H9 (cell line): ENCODE measurements around the gene DLST. TPM values are rescaled to one million over a fixed set of nuclear protein-coding genes. Genes with fewer than 3 reads are reported as not detected.

Experiments
- DNase-seq: peaks from one replicate; pipeline ENCODE4 v3.0.0-alpha.2; 2017
- H2AFZ ChIP-seq: one replicate; pipeline ENCODE4 v1.6.1; 2013; ENCODE audit warnings: mild to moderate bottlenecking, low read length, control low read depth, moderate library complexity
- H2AK5ac ChIP-seq: 2 replicates; pipeline ENCODE4 v1.6.1; 2013; ENCODE audit warnings: low read length, control low read depth, mixed read lengths; ENCODE audit not compliant: insufficient read length
- H2BK120ac ChIP-seq: one replicate; pipeline ENCODE4 v1.6.1; 2013; ENCODE audit warnings: low read depth, mild to moderate bottlenecking, low read length, control low read depth, inconsistent platforms; ENCODE audit not compliant: poor library complexity, severe bottlenecking
- H2BK12ac ChIP-seq: 2 replicates; pipeline ENCODE4 v1.6.1; 2013; ENCODE audit warnings: low read length, control low read depth, mixed read lengths, low read depth; ENCODE audit not compliant: insufficient read length
- H2BK15ac ChIP-seq: 2 replicates; pipeline ENCODE4 v1.6.1; 2013; ENCODE audit warnings: low read depth, low read length, control low read depth
- H2BK20ac ChIP-seq: one replicate; pipeline ENCODE4 v1.6.1; 2013; ENCODE audit warnings: low read depth, mild to moderate bottlenecking, low read length, control low read depth, inconsistent platforms; ENCODE audit not compliant: poor library complexity, severe bottlenecking
- H2BK5ac ChIP-seq: 2 replicates; pipeline ENCODE4 v1.6.1; 2013; ENCODE audit warnings: low read length, control low read depth, mixed read lengths; ENCODE audit not compliant: insufficient read length
- H3K14ac ChIP-seq: 2 replicates; pipeline ENCODE4 v1.6.1; 2013; ENCODE audit warnings: low read length, control low read depth; ENCODE audit not compliant: insufficient read depth
- H3K18ac ChIP-seq: 2 replicates; pipeline ENCODE4 v1.6.1; 2013; ENCODE audit warnings: low read depth, mild to moderate bottlenecking, mixed read lengths, low read length, control low read depth; ENCODE audit not compliant: insufficient read length
- H3K23ac ChIP-seq: 2 replicates; pipeline ENCODE4 v1.6.1; 2013; ENCODE audit warnings: low read length, control low read depth, mixed read lengths, low read depth; ENCODE audit not compliant: insufficient read length
- H3K23me2 ChIP-seq: 2 replicates; pipeline ENCODE4 v1.6.1; 2013; ENCODE audit warnings: low read depth, mild to moderate bottlenecking, mixed read lengths, low read length, control low read depth; ENCODE audit not compliant: insufficient read length, poor library complexity, severe bottlenecking
- H3K27ac ChIP-seq: 2 replicates; pipeline ENCODE4 v1.5.1; 2013; ENCODE audit warnings: low read length, control low read depth, mixed read lengths, low read depth; ENCODE audit not compliant: insufficient read length
- H3K27me3 ChIP-seq: 2 replicates; pipeline ENCODE4 v1.6.1; 2013; ENCODE audit warnings: low read length, control low read depth, inconsistent platforms; ENCODE audit not compliant: insufficient read depth
- H3K4ac ChIP-seq: 2 replicates; pipeline ENCODE4 v1.6.1; 2013; ENCODE audit warnings: low read depth, mild to moderate bottlenecking, control low read depth, inconsistent platforms, low read length, moderate library complexity
- H3K4me1 ChIP-seq: 2 replicates; pipeline ENCODE4 v1.6.1; 2013; ENCODE audit warnings: low read length, control low read depth, inconsistent platforms; ENCODE audit not compliant: insufficient read depth
- H3K4me2 ChIP-seq: 2 replicates; pipeline ENCODE4 v1.6.1; 2013; ENCODE audit warnings: low read length, control low read depth, mixed read lengths; ENCODE audit not compliant: insufficient read length, insufficient read depth
- H3K56ac ChIP-seq: 2 replicates; pipeline ENCODE4 v1.6.1; 2013; ENCODE audit warnings: low read depth, mild to moderate bottlenecking, mixed read lengths, low read length, control low read depth; ENCODE audit not compliant: insufficient read length
- H3K79me1 ChIP-seq: 2 replicates; pipeline ENCODE4 v1.6.1; 2013; ENCODE audit warnings: low read depth, mild to moderate bottlenecking, moderate library complexity, low read length, control low read depth, inconsistent platforms; ENCODE audit not compliant: insufficient read depth, poor library complexity, severe bottlenecking
- H3K79me2 ChIP-seq: 2 replicates; pipeline ENCODE4 v1.6.1; 2013; ENCODE audit warnings: low read length, control low read depth, inconsistent platforms; ENCODE audit not compliant: insufficient read depth
- H3K9ac ChIP-seq: 2 replicates; pipeline ENCODE4 v1.6.1; 2013; ENCODE audit warnings: low read length, control low read depth, mixed read lengths; ENCODE audit not compliant: insufficient read length; ENCODE audit errors: extremely low read depth
- H3K9me3 ChIP-seq: one replicate; pipeline ENCODE4 v1.6.1; 2013; ENCODE audit warnings: low read depth, low read length, inconsistent platforms; ENCODE audit not compliant: control insufficient read depth
- H3T11ph ChIP-seq: one replicate; pipeline ENCODE4 v1.6.1; 2013; ENCODE audit warnings: mild to moderate bottlenecking, low read length, control low read depth, inconsistent platforms
- H4K20me1 ChIP-seq: one replicate; pipeline ENCODE4 v1.6.1; 2013; ENCODE audit not compliant: control insufficient read depth, insufficient read length, insufficient read depth
- H4K5ac ChIP-seq: 2 replicates; pipeline ENCODE4 v1.6.1; 2013; ENCODE audit warnings: low read depth, mild to moderate bottlenecking, mixed read lengths, low read length, control low read depth; ENCODE audit not compliant: insufficient read length
- H4K8ac ChIP-seq: replicated peaks from 2 replicates; pipeline ENCODE4 v1.6.1; 2013; ENCODE audit warnings: low read length, control low read depth, mixed read lengths, low read depth; ENCODE audit not compliant: insufficient read length
- H4K91ac ChIP-seq: 2 replicates; pipeline ENCODE4 v1.6.1; 2013; ENCODE audit warnings: low read depth, mild to moderate bottlenecking, moderate library complexity, mixed read lengths, low read length, control low read depth; ENCODE audit not compliant: insufficient read length
- H3K27ac Mint-ChIP-seq, 3 experiments: 2 replicates in 2 of 3; 3 replicates in 1 of 3; pipeline ENCODE4 v1.8.0; 2020 to 2021; ENCODE audit warnings: mixed read lengths in 3 of 3, mild to moderate bottlenecking in 1 of 3, moderate library complexity in 1 of 3
- H3K27me3 Mint-ChIP-seq: 2 replicates; pipeline ENCODE4 v1.8.0; 2021; ENCODE audit warnings: low read depth, mild to moderate bottlenecking, moderate library complexity, mixed read lengths
- H3K36me3 Mint-ChIP-seq, 3 experiments: 2 replicates in 2 of 3; 3 replicates in 1 of 3; pipeline ENCODE4 v1.8.0; 2020 to 2021; ENCODE audit warnings: low read depth in 3 of 3, mixed read lengths in 3 of 3; ENCODE audit not compliant: insufficient read depth in 1 of 3
- H3K4me1 Mint-ChIP-seq, 2 experiments: 2 replicates each; pipeline ENCODE4 v1.8.0; 2020; ENCODE audit warnings: mixed read lengths in 2 of 2
- H3K4me3 Mint-ChIP-seq, 2 experiments: 2 replicates in 1 of 2; 3 replicates in 1 of 2; pipeline ENCODE4 v1.8.0; 2020 to 2021; ENCODE audit warnings: mild to moderate bottlenecking in 2 of 2, mixed read lengths in 2 of 2, moderate library complexity in 1 of 2
- H3K9me3 Mint-ChIP-seq, 2 experiments: 2 replicates in 1 of 2; 3 replicates in 1 of 2; pipeline ENCODE4 v1.8.0; 2020; ENCODE audit warnings: mild to moderate bottlenecking in 2 of 2, mixed read lengths in 2 of 2, moderate library complexity in 1 of 2
- CTCF ChIP-seq: fragments of 200-600 bp; sonication (generic); conservative IDR thresholded peaks from 3 replicates; pipeline ENCODE4 v1.8.0; 2021; ENCODE audit warnings: antibody characterized with exemption, mild to moderate bottlenecking
- WGBS: extraction: QIAGEN DNeasy Blood & Tissue Kit; methylation state at CpG from one replicate; pipeline ENCODE4 v1.1.7; 2013; ENCODE audit warnings: missing lambda C conversion rate, low lambda C conversion rate, mixed read lengths; ENCODE audit not compliant: insufficient read length; ENCODE audit errors: extremely low coverage; 5-methylcytosine and 5-hydroxymethylcytosine counted together
- total RNA-seq: library from RNA; stranded (reverse); gene quantifications from 2 replicates; pipeline ENCODE4 v1.2.1, GENCODE V29; 2021

DLST gene
- total RNA-seq, 1 experiment from 2014 or later: 116 TPM

- no peak overlapping the region for H2BK120ac ChIP-seq
- H3K27ac ChIP-seq: no peak overlapping the region
- H3K14ac ChIP-seq: no peak overlapping the region
- H4K20me1 ChIP-seq: no peaks in the 10 kb centered on the region
- no peaks in the 10 kb centered on the region for H3K27me3 ChIP-seq
- no peak for DNase-seq
- Mint-ChIP-seq H3K27me3 (no peaks in the 10 kb centered on the region), H3K9me3 (no peaks in the 10 kb centered on the region), H3K4me3 (no peak overlapping the region), H3K4me1 (no peaks in the 10 kb centered on the region), H3K36me3 (peaks cover 0 to 13% (median 11%) of the 10 kb centered on the region in 3 experiments; a peak in 5 of 7 replicates), H3K27ac (peak overlapping the region in 2 of 3 experiments; percentile 50 to 55; a peak in 2 of 7 replicates)
- no peaks in the 10 kb centered on the region for H3K79me2 ChIP-seq
- H4K91ac ChIP-seq: no peak overlapping the region
- no peak overlapping the region for H3K23ac ChIP-seq
- H3T11ph ChIP-seq: no peak overlapping the region
- H3K4me2 ChIP-seq: no peak overlapping the region
- no peaks in the 10 kb centered on the region for H3K79me1 ChIP-seq
- no peak overlapping the region for H2BK12ac ChIP-seq
- no peak overlapping the region for H2AFZ ChIP-seq
- WGBS: no CpG with 5 or more reads among the region's 7 CpGs
- no peak overlapping the region for H4K5ac ChIP-seq
- H4K8ac ChIP-seq: no peak overlapping the region
- no peaks in the 10 kb centered on the region for H3K9me3 ChIP-seq
- no peak overlapping the region for H2BK5ac ChIP-seq
- H2AK5ac ChIP-seq: no peak overlapping the region
- TF ChIP-seq CTCF: no peak
- H3K4ac ChIP-seq: no peak overlapping the region
- no peaks in the 10 kb centered on the region for H3K23me2 ChIP-seq
- no peak overlapping the region for H3K56ac ChIP-seq
- H2BK20ac ChIP-seq: no peak overlapping the region
- no peak overlapping the region for H3K18ac ChIP-seq
- no peak overlapping the region for H3K9ac ChIP-seq
- H3K4me1 ChIP-seq: no peaks in the 10 kb centered on the region
- H2BK15ac ChIP-seq: no peak overlapping the region
Observed at GRCh38 chr14:74835645-74836250, 46.0 kb upstream of the DLST start.
